ENCODE measurements around the gene PEDS1. TPM values are rescaled to one million over a fixed set of nuclear protein-coding genes. Genes with fewer than 3 reads are reported as not detected.

PEDS1 gene
- total and polyA plus RNA-seq, 4 experiments from 2014 or later = 14.7 to 25.1 (median 16.8) TPM

GRCh38 chr20:50149481-50150254 lies 3.9 kb downstream of the PEDS1 start:
- ChIA-PET CTCF (ENCODE audit: partially characterized antibody) (interaction anchor here (1.7 to 5.6 kb wide), 3 partner anchors 20 to 29 kb away, joined by 6 to 70 read pairs (median 33); no protein-coding TSS in a partner anchor), POLR2A (ENCODE audit: partially characterized antibody) (interaction anchor here (2.2 to 3.8 kb wide), 2 partner anchors 34 to 37 kb away, joined by 9 to 17 read pairs; partner anchors contain the start of gene UBE2V1)
- H3K27ac Mint-ChIP-seq = peak overlapping the region; percentile 66 to 98 (median 85)
- no peaks in the 10 kb centered on the region for H3K27me3 Mint-ChIP-seq
- intact Hi-C loops (cut with micrococcal nuclease) = no loop called here
- no peaks in the 10 kb centered on the region for H3K9me3 Mint-ChIP-seq
- Histone ChIP-seq H3K9me3 (ENCODE audit: control insufficient read depth in 1 of 2, low read length in 2 of 2) (no peaks in the 10 kb centered on the region), H3K4me1 (ENCODE audit: insufficient read depth, low read length) (peaks cover 83% of the 10 kb centered on the region), H3K36me3 (ENCODE audit: insufficient read depth, low read length) (peaks cover 10% of the 10 kb centered on the region), H3K4me3 (ENCODE audit: low read length in 2 of 2) (no peak overlapping the region), H3K27me3 (ENCODE audit: insufficient read depth, low read length) (no peaks in the 10 kb centered on the region), H3K27ac (ENCODE audit: low read depth, low read length) (peak overlapping the region; percentile 78)
- peaks cover 9 to 23% of the 10 kb centered on the region in 2 donors for H3K36me3 Mint-ChIP-seq
- DNase-seq = no peak
- peak overlapping the region in 3 of 8 donors; percentile 22 to 52 (median 24) for H3K4me3 Mint-ChIP-seq
- H3K4me1 Mint-ChIP-seq = peaks cover 56 to 83% (median 71%) of the 10 kb centered on the region in 4 donors

GRCh38 chr20:50146732-50147662 lies 6.5 kb downstream of the PEDS1 start:
- CTCF ChIA-PET (ENCODE audit: partially characterized antibody) = interaction anchor here (0.7 to 3.8 kb wide), 12 partner anchors 9 to 648 kb away, joined by 3 to 33 read pairs (median 4); partner anchors contain the start of gene BCAS4
- Histone ChIP-seq H3K27ac (ENCODE audit: low read depth, low read length) (peak overlapping the region; percentile 78), H3K4me1 (ENCODE audit: insufficient read depth, low read length) (peaks cover 65% of the 10 kb centered on the region), H3K27me3 (ENCODE audit: insufficient read depth, low read length) (no peaks in the 10 kb centered on the region), H3K4me3 (ENCODE audit: low read length in 2 of 2) (peak overlapping the region; percentile 4 to 49), H3K36me3 (ENCODE audit: insufficient read depth, low read length) (peaks cover 22% of the 10 kb centered on the region), H3K9me3 (ENCODE audit: control insufficient read depth in 1 of 2, low read length in 2 of 2) (no peaks in the 10 kb centered on the region)
- H3K4me1 Mint-ChIP-seq = peaks cover 48 to 70% (median 60%) of the 10 kb centered on the region in 4 donors
- no peaks in the 10 kb centered on the region for H3K9me3 Mint-ChIP-seq
- H3K36me3 Mint-ChIP-seq = peaks cover 21 to 35% of the 10 kb centered on the region in 2 donors
- POLR2A ChIA-PET (ENCODE audit: partially characterized antibody) = interaction anchor here (0.6 to 3.8 kb wide), 10 partner anchors 9 to 865 kb away, joined by 3 to 28 read pairs (median 4); partner anchors contain the start of genes CEBPB and UBE2V1
- H3K27ac Mint-ChIP-seq = peak overlapping the region; percentile 97 to 99 (median 98)
- H3K27me3 Mint-ChIP-seq = no peaks in the 10 kb centered on the region
- H3K4me3 Mint-ChIP-seq = peak overlapping the region; percentile 78 to 93 (median 84)
- peak; percentile 78 to 94 (median 84) for DNase-seq
- intact Hi-C loops (cut with micrococcal nuclease) = loop anchor here (1.0 kb wide), 2 partner anchors 32 to 34 kb away; partner anchors contain the start of gene UBE2V1

GRCh38 chr20:50146214-50146613 lies 7.3 kb downstream of the PEDS1 start:
- Histone ChIP-seq H3K27me3 (ENCODE audit: insufficient read depth, low read length) (no peaks in the 10 kb centered on the region), H3K4me3 (ENCODE audit: low read length in 2 of 2) (peak overlapping the region in 1 of 2 donors; percentile 49), H3K9me3 (ENCODE audit: control insufficient read depth in 1 of 2, low read length in 2 of 2) (no peaks in the 10 kb centered on the region), H3K36me3 (ENCODE audit: insufficient read depth, low read length) (peaks cover 28% of the 10 kb centered on the region), H3K4me1 (ENCODE audit: insufficient read depth, low read length) (peaks cover 57% of the 10 kb centered on the region), H3K27ac (ENCODE audit: low read depth, low read length) (peak overlapping the region; percentile 78)
- Mint-ChIP-seq H3K4me1 (peaks cover 43 to 62% (median 55%) of the 10 kb centered on the region in 4 donors), H3K36me3 (peaks cover 22 to 39% of the 10 kb centered on the region in 2 donors), H3K4me3 (peak overlapping the region; percentile 78 to 93 (median 84)), H3K27ac (peak overlapping the region; percentile 97 to 99 (median 98)), H3K27me3 (no peaks in the 10 kb centered on the region), H3K9me3 (no peaks in the 10 kb centered on the region)
- DNase-seq = no peak
- intact Hi-C loops (cut with micrococcal nuclease) = no loop called here
- POLR2A ChIA-PET (ENCODE audit: partially characterized antibody) = interaction anchor here (1.2 to 3.8 kb wide), 4 partner anchors 25 to 36 kb away, joined by 3 to 28 read pairs (median 10); partner anchors contain the start of gene UBE2V1
- CTCF ChIA-PET (ENCODE audit: partially characterized antibody) = interaction anchor here (1.1 to 3.8 kb wide), 3 partner anchors 12 to 33 kb away, joined by 5 to 33 read pairs (median 5); no protein-coding TSS in a partner anchor

GRCh38 chr20:50145566-50145965 lies 8.0 kb downstream of the PEDS1 start:
- intact Hi-C loops (cut with micrococcal nuclease) = no loop called here
- H3K9me3 Mint-ChIP-seq = no peaks in the 10 kb centered on the region
- CTCF ChIA-PET (ENCODE audit: partially characterized antibody) = interaction anchor here (0.8 to 2.0 kb wide), 3 partner anchors 22 to 33 kb away, joined by 3 to 5 read pairs (median 5); no protein-coding TSS in a partner anchor
- DNase-seq = no peak
- Histone ChIP-seq H3K4me1 (ENCODE audit: insufficient read depth, low read length) (peaks cover 50% of the 10 kb centered on the region), H3K27me3 (ENCODE audit: insufficient read depth, low read length) (no peaks in the 10 kb centered on the region), H3K9me3 (ENCODE audit: control insufficient read depth in 1 of 2, low read length in 2 of 2) (no peaks in the 10 kb centered on the region), H3K27ac (ENCODE audit: low read depth, low read length) (peak overlapping the region; percentile 78), H3K4me3 (ENCODE audit: low read length in 2 of 2) (no peak overlapping the region), H3K36me3 (ENCODE audit: insufficient read depth, low read length) (peaks cover 32% of the 10 kb centered on the region)
- POLR2A ChIA-PET (ENCODE audit: partially characterized antibody) = interaction anchor here (0.7 kb wide), 1 partner anchor 8 kb away, joined by 3 read pairs; no protein-coding TSS in a partner anchor
- peaks cover 23 to 40% of the 10 kb centered on the region in 2 donors for H3K36me3 Mint-ChIP-seq
- H3K27ac Mint-ChIP-seq = peak overlapping the region in 5 of 7 donors; percentile 47 to 99 (median 98)
- H3K27me3 Mint-ChIP-seq = no peaks in the 10 kb centered on the region
- peak overlapping the region in 3 of 8 donors; percentile 27 to 85 (median 46) for H3K4me3 Mint-ChIP-seq
- H3K4me1 Mint-ChIP-seq = peaks cover 39 to 56% (median 50%) of the 10 kb centered on the region in 4 donors

GRCh38 chr20:50144362-50144761 lies 9.2 kb downstream of the PEDS1 start:
- intact Hi-C loops (cut with micrococcal nuclease) = no loop called here
- Mint-ChIP-seq H3K4me3 (no peak overlapping the region), H3K9me3 (no peaks in the 10 kb centered on the region), H3K4me1 (peaks cover 36 to 52% (median 45%) of the 10 kb centered on the region in 4 donors), H3K27me3 (no peaks in the 10 kb centered on the region), H3K36me3 (peaks cover 27 to 50% of the 10 kb centered on the region in 2 donors), H3K27ac (peak overlapping the region in 4 of 7 donors; percentile 17 to 57 (median 29))
- Histone ChIP-seq H3K27ac (ENCODE audit: low read depth, low read length) (no peak overlapping the region), H3K4me1 (ENCODE audit: insufficient read depth, low read length) (peaks cover 39% of the 10 kb centered on the region), H3K27me3 (ENCODE audit: insufficient read depth, low read length) (no peaks in the 10 kb centered on the region), H3K36me3 (ENCODE audit: insufficient read depth, low read length) (peaks cover 34% of the 10 kb centered on the region), H3K9me3 (ENCODE audit: control insufficient read depth in 1 of 2, low read length in 2 of 2) (no peaks in the 10 kb centered on the region), H3K4me3 (ENCODE audit: low read length in 2 of 2) (no peak overlapping the region)
- ChIA-PET POLR2A (ENCODE audit: partially characterized antibody) (interaction anchor here (1.2 kb wide), 1 partner anchor 25 kb away, joined by 3 read pairs; no protein-coding TSS in a partner anchor), CTCF (ENCODE audit: partially characterized antibody) (interaction anchor here (0.6 to 2.4 kb wide), 4 partner anchors 24 to 74 kb away, joined by 3 to 5 read pairs (median 5); no protein-coding TSS in a partner anchor)
- DNase-seq = no peak

GRCh38 chr20:50142812-50143211 lies 10.7 kb downstream of the PEDS1 start:
- Mint-ChIP-seq H3K9me3 (no peaks in the 10 kb centered on the region), H3K4me3 (no peak overlapping the region), H3K27ac (peak overlapping the region in 3 of 7 donors; percentile 27 to 72 (median 33)), H3K27me3 (no peaks in the 10 kb centered on the region), H3K4me1 (peaks cover 29 to 42% (median 37%) of the 10 kb centered on the region in 4 donors), H3K36me3 (peaks cover 27 to 52% of the 10 kb centered on the region in 2 donors)
- H3K27ac ChIP-seq (ENCODE audit: low read depth, low read length) = no peak overlapping the region
- H3K4me1 ChIP-seq (ENCODE audit: insufficient read depth, low read length) = peaks cover 23% of the 10 kb centered on the region
- CTCF ChIA-PET (ENCODE audit: partially characterized antibody) = interaction anchor here (0.6 to 2.4 kb wide), 3 partner anchors 20 to 72 kb away, joined by 3 to 5 read pairs (median 4); no protein-coding TSS in a partner anchor
- H3K4me3 ChIP-seq (ENCODE audit: low read length in 2 of 2) = no peak overlapping the region
- no peak for DNase-seq
- intact Hi-C loops (cut with micrococcal nuclease) = no loop called here
- H3K36me3 ChIP-seq (ENCODE audit: insufficient read depth, low read length) = peaks cover 37% of the 10 kb centered on the region
- H3K9me3 ChIP-seq (ENCODE audit: control insufficient read depth in 1 of 2, low read length in 2 of 2) = no peaks in the 10 kb centered on the region
- no peaks in the 10 kb centered on the region for H3K27me3 ChIP-seq (ENCODE audit: insufficient read depth, low read length)
- POLR2A ChIA-PET (ENCODE audit: partially characterized antibody) = interaction anchor here (1.4 to 1.6 kb wide), 2 partner anchors 9 to 10 kb away, joined by 4 to 9 read pairs; partner anchors contain the start of gene PEDS1

Measured in CD4-positive, alpha-beta memory T cell (primary cell).